ENCODE results near the gene TANGO2. TPM values are rescaled to one million over a fixed set of nuclear protein-coding genes. Genes with fewer than 3 reads are reported as not detected.

TANGO2 gene
- total and polyA plus RNA-seq, 9 of the 15 experiments (the other 6 are each of a cell fraction or from before 2014, with no cell fraction given): 15.5 to 94.9 (median 70.1) TPM

DNA sequence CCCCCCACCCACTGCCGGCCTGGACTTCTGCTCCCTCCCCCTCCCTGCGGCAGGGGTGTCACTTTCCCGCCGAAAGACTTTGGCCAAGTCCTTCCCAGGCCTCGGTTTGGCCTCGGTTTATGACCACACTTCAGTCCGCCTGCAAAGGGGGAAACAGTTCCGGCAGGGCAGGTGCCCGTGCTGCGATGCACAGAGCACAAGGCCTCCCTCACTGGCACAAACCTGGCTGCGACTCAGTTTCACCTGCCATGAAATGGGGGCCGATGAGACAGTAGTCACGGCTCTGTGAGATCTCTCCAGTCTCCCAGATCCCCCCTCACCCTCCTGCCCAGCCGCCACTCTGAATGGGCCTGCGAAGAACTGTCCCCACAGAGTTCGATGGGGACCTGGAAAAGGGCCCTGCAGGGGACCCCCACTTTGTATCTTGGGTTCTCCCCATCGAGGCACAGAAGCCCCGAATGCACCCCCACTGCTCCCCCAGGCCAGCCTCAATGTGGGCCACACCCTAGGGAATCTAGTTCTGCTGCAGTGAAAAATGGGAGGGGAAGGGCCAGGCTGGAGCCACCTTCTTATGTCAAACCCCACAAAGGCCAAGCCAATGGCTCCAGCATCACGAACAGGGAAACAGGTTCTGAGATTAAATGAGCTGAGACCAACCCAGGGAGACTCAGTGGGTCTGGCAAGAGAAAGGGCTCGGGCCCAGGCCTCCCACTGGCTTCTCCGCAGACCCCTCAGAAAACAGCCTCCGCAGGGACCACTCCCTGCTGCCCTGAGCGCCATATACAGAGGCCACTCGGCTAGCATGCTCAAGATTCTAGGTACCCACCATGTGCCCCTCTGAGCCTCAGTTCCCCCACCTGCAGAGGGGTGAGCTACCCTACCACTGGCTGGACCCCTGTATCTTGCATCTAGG is 33.3 kb upstream of the TANGO2 start (continued):
- no peak; the same call in 1 of the 2 replicates for TF ChIP-seq MAFK (IDR thresholded peaks at IDR 0.05; ENCODE audit: low read length)
- TF ChIP-seq, protein P1, sequence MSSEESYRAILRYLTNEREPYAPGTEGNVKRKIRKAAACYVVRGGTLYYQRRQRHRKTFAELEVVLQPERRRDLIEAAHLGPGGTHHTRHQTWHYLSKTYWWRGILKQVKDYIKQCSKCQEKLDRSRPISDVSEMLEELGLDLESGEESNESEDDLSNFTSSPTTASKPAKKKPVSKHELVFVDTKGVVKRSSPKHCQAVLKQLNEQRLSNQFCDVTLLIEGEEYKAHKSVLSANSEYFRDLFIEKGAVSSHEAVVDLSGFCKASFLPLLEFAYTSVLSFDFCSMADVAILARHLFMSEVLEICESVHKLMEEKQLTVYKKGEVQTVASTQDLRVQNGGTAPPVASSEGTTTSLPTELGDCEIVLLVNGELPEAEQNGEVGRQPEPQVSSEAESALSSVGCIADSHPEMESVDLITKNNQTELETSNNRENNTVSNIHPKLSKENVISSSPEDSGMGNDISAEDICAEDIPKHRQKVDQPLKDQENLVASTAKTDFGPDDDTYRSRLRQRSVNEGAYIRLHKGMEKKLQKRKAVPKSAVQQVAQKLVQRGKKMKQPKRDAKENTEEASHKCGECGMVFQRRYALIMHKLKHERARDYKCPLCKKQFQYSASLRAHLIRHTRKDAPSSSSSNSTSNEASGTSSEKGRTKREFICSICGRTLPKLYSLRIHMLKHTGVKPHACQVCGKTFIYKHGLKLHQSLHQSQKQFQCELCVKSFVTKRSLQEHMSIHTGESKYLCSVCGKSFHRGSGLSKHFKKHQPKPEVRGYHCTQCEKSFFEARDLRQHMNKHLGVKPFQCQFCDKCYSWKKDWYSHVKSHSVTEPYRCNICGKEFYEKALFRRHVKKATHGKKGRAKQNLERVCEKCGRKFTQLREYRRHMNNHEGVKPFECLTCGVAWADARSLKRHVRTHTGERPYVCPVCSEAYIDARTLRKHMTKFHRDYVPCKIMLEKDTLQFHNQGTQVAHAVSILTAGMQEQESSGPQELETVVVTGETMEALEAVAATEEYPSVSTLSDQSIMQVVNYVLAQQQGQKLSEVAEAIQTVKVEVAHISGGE (CRISPR knock-in tag; IDR thresholded peaks at IDR 0.05): no peak; a peak in 1 of 6 replicates
- no peak for TF ChIP-seq ZNF695 (CRISPR knock-in tag; IDR thresholded peaks at IDR 0.05)
- TF ChIP-seq, protein P2, sequence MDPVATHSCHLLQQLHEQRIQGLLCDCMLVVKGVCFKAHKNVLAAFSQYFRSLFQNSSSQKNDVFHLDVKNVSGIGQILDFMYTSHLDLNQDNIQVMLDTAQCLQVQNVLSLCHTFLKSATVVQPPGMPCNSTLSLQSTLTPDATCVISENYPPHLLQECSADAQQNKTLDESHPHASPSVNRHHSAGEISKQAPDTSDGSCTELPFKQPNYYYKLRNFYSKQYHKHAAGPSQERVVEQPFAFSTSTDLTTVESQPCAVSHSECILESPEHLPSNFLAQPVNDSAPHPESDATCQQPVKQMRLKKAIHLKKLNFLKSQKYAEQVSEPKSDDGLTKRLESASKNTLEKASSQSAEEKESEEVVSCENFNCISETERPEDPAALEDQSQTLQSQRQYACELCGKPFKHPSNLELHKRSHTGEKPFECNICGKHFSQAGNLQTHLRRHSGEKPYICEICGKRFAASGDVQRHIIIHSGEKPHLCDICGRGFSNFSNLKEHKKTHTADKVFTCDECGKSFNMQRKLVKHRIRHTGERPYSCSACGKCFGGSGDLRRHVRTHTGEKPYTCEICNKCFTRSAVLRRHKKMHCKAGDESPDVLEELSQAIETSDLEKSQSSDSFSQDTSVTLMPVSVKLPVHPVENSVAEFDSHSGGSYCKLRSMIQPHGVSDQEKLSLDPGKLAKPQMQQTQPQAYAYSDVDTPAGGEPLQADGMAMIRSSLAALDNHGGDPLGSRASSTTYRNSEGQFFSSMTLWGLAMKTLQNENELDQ (CRISPR knock-in tag; IDR thresholded peaks at IDR 0.05; ENCODE audit: borderline replicate concordance): no peak
- peak; percentile 11 for TF ChIP-seq POU5F1 (IDR thresholded peaks at IDR 0.05; ENCODE audit: borderline replicate concordance, low read depth, low read length, partially characterized antibody)
- no peak; a peak in 1 of 4 replicates for TF ChIP-seq TBL1XR1 (IDR thresholded peaks at IDR 0.05; ENCODE audit: low read length in 2 of 2)
- TF ChIP-seq ZFP1 (CRISPR knock-in tag; IDR thresholded peaks at IDR 0.05): no peak
- TF ChIP-seq, protein P3, sequence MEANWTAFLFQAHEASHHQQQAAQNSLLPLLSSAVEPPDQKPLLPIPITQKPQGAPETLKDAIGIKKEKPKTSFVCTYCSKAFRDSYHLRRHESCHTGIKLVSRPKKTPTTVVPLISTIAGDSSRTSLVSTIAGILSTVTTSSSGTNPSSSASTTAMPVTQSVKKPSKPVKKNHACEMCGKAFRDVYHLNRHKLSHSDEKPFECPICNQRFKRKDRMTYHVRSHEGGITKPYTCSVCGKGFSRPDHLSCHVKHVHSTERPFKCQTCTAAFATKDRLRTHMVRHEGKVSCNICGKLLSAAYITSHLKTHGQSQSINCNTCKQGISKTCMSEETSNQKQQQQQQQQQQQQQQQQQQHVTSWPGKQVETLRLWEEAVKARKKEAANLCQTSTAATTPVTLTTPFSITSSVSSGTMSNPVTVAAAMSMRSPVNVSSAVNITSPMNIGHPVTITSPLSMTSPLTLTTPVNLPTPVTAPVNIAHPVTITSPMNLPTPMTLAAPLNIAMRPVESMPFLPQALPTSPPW (CRISPR knock-in tag; IDR thresholded peaks at IDR 0.05): peak; percentile 45
- TF ChIP-seq CHCHD3 (CRISPR knock-in tag; IDR thresholded peaks at IDR 0.05): no peak
- peak; percentile 53; the same call in 1 of the 2 replicates for TF ChIP-seq KLF1 (tag; IDR thresholded peaks at IDR 0.05)
- TF ChIP-seq, protein P4, sequence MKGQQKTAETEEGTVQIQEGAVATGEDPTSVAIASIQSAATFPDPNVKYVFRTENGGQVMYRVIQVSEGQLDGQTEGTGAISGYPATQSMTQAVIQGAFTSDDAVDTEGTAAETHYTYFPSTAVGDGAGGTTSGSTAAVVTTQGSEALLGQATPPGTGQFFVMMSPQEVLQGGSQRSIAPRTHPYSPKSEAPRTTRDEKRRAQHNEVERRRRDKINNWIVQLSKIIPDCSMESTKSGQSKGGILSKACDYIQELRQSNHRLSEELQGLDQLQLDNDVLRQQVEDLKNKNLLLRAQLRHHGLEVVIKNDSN (CRISPR knock-in tag; IDR thresholded peaks at IDR 0.05): no peak
- no peak for TF ChIP-seq NR4A1 (CRISPR knock-in tag; IDR thresholded peaks at IDR 0.05)
- peak; percentile 73 for TF ChIP-seq NR4A1 (tag; IDR thresholded peaks at IDR 0.05)
- no peak for TF ChIP-seq ZNF75A (CRISPR knock-in tag; IDR thresholded peaks at IDR 0.05)

All from K562 (cell line).